Lung (tissue), 12 donors: Measurements from ENCODE around the gene TLR10. TPM values are rescaled to one million over a fixed set of nuclear protein-coding genes. Genes with fewer than 3 reads are reported as not detected.

ENCODE experiments used
- ATAC-seq: fragments of 200-7000 bp; cut with Tn5 transposase; one replicate; pipeline ENCODE4 v1.9.1; 2020; ENCODE audit warnings: moderate number of reproducible peaks; ENCODE audit not compliant: insufficient read depth, low FRiP score
- DNase-seq, 3 donors: peaks; one replicate each; pipeline ENCODE4 v3.0.0-alpha.2; 2013 to 2017
- H3K27ac ChIP-seq, 2 donors: one replicate each; pipeline ENCODE4 v1.5.1; 2013; ENCODE audit warnings: mild to moderate bottlenecking in 2 of 2, moderate library complexity in 2 of 2, control low read depth in 1 of 2, inconsistent platforms in 1 of 2, low read depth in 1 of 2, low read length in 1 of 2
- H3K27me3 ChIP-seq, 3 donors: one replicate each; pipeline ENCODE4 v1.5.1; 2013; ENCODE audit warnings: low read length in 2 of 3; ENCODE audit not compliant: control insufficient read depth in 3 of 3, insufficient read depth in 3 of 3
- H3K36me3 ChIP-seq, 4 donors: one replicate each; pipeline ENCODE4 v1.5.1; 2013; ENCODE audit warnings: low read length in 4 of 4, mild to moderate bottlenecking in 1 of 4, moderate library complexity in 1 of 4; ENCODE audit not compliant: control insufficient read depth in 4 of 4, insufficient read depth in 4 of 4
- H3K4me1 ChIP-seq, 5 donors: one replicate each; pipeline ENCODE4 v1.5.1; 2013; ENCODE audit warnings: low read length in 5 of 5, mild to moderate bottlenecking in 2 of 5, moderate library complexity in 1 of 5; ENCODE audit not compliant: control insufficient read depth in 5 of 5, insufficient read depth in 5 of 5
- H3K4me3 ChIP-seq: one replicate; pipeline ENCODE4 v1.5.1; 2013; ENCODE audit warnings: mild to moderate bottlenecking, control low read depth, moderate library complexity
- H3K9ac ChIP-seq, 2 donors: one replicate each; pipeline ENCODE4 v1.5.1; 2013; ENCODE audit warnings: low read length in 2 of 2, control low read depth in 1 of 2; ENCODE audit not compliant: insufficient read depth in 1 of 2
- H3K9me3 ChIP-seq, 4 donors: one replicate each; pipeline ENCODE4 v1.5.1; 2013; ENCODE audit warnings: low read length in 3 of 4, mild to moderate bottlenecking in 1 of 4, moderate library complexity in 1 of 4; ENCODE audit not compliant: control insufficient read depth in 4 of 4, insufficient read depth in 3 of 4
- CTCF ChIP-seq: IDR thresholded peaks from 2 replicates; pipeline ENCODE4 v1.5.1; 2012; ENCODE audit warnings: mild to moderate bottlenecking; ENCODE audit errors: control extremely low read depth, extremely low read depth
- WGBS, 2 donors: extraction: QIAGEN DNeasy Blood & Tissue Kit; methylation state at CpG; one replicate each; pipeline ENCODE4 v1.1.7; 2013; 5-methylcytosine and 5-hydroxymethylcytosine counted together
- polyA plus RNA-seq, 2 donors: library from polyadenylated mRNA; stranded (reverse); fragments of 200-250 nt; gene quantifications; one replicate each; pipeline ENCODE4 v1.2.1, GENCODE V29; 2013
- total RNA-seq, 2 donors: library from RNA; depleted of rRNA in 1 of 2; stranded (reverse); fragments of >200 nt in 1 of 2; gene quantifications; one replicate each; pipeline ENCODE4 v1.2.1, GENCODE V29; 2014 to 2021
- donor health status: control.
- donor health status: control.
- donor health status: Bipolar disorder and iron deficiency.
- donor health status: healthy.
- donor health status: DM: yes; HTN: yes; CAD: no.

TLR10 gene
- total and polyA plus RNA-seq, 4 donors: 0.14 to 4.4 (median 0.60) TPM

- no peaks in the 10 kb centered on the region for H3K4me1 ChIP-seq
- WGBS, 2 donors: 93 to 98% methylated on average over 4 of the region's 4 CpGs
- TF ChIP-seq CTCF: no peak
- H3K27me3 ChIP-seq: no peaks in the 10 kb centered on the region
- DNase-seq (no peak), ATAC-seq (no peak)
- no peak overlapping the region for H3K4me3 ChIP-seq
- H3K36me3 ChIP-seq: no peaks in the 10 kb centered on the region
- no peaks in the 10 kb centered on the region for H3K9me3 ChIP-seq
- H3K27ac ChIP-seq: no peak overlapping the region
- no peak overlapping the region for H3K9ac ChIP-seq
Observed at GRCh38 chr4:38784141-38784540, 1.4 kb upstream of the TLR10 start.

- H3K27me3 ChIP-seq: no peaks in the 10 kb centered on the region
- H3K4me3 ChIP-seq: no peak overlapping the region
- H3K27ac ChIP-seq: no peak overlapping the region
- no peak for TF ChIP-seq CTCF
- ATAC-seq (no peak), DNase-seq (no peak)
- H3K36me3 ChIP-seq: no peaks in the 10 kb centered on the region
- H3K9ac ChIP-seq: no peak overlapping the region
- 87 to 89% methylated on average over 8 of the region's 8 CpGs for WGBS, 2 donors
- H3K9me3 ChIP-seq: no peaks in the 10 kb centered on the region
- H3K4me1 ChIP-seq: no peaks in the 10 kb centered on the region
Observed at GRCh38 chr4:38783109-38783460, 295 bp upstream of the TLR10 start.

GRCh38 chr4:38781854-38782261 lies 932 bp downstream of the TLR10 start:
- Histone ChIP-seq H3K9me3 (no peaks in the 10 kb centered on the region), H3K9ac (no peak overlapping the region), H3K4me3 (no peak overlapping the region), H3K36me3 (no peaks in the 10 kb centered on the region), H3K27me3 (no peaks in the 10 kb centered on the region), H3K27ac (no peak overlapping the region), H3K4me1 (no peaks in the 10 kb centered on the region)
- ATAC-seq (no peak), DNase-seq (no peak)
- 90 to 94% methylated on average over 4 of the region's 4 CpGs for WGBS, 2 donors
- no peak for TF ChIP-seq CTCF

- H3K4me3 ChIP-seq: no peak overlapping the region
- ATAC-seq (no peak), DNase-seq (no peak)
- 88% methylated on average over 4 of the region's 4 CpGs for WGBS, 2 donors
- H3K4me1 ChIP-seq: no peaks in the 10 kb centered on the region
- H3K9me3 ChIP-seq: no peaks in the 10 kb centered on the region
- no peak for TF ChIP-seq CTCF
- no peaks in the 10 kb centered on the region for H3K36me3 ChIP-seq
- no peaks in the 10 kb centered on the region for H3K27me3 ChIP-seq
- H3K27ac ChIP-seq: no peak overlapping the region
- H3K9ac ChIP-seq: no peak overlapping the region
Observed at GRCh38 chr4:38780833-38781484, 1.8 kb downstream of the TLR10 start.
